ENCODE results near the gene FAM83G.
"Not testable (repeated sequence)": the region's sequence is repeated elsewhere in the genome, so short reads cannot be mapped to it uniquely, and the experiment has no call there.

Gene FAM83G

DNA sequence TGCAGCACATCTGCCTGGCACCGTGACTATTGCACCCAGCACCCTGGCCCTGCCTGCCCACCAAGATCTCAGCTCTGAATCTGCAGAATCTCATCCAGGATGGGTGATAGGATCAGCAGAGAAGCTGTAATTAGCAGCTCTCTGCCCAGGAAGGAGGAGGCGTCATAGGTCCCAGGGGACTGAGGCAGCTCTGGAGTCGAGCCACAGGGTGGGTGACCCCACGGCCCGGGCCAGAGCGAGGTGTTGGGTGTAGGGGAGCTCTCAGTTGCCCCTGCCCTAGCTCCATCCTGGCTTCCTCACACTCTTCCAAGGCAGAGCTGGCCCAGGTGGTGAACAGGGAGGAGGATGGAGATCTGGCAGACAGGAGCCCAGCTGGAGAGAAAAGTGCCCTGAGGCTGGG is 18.2 kb upstream of the FAM83G start:
- no peak for DNase-seq (ENCODE audit: low spot score)

DNA sequence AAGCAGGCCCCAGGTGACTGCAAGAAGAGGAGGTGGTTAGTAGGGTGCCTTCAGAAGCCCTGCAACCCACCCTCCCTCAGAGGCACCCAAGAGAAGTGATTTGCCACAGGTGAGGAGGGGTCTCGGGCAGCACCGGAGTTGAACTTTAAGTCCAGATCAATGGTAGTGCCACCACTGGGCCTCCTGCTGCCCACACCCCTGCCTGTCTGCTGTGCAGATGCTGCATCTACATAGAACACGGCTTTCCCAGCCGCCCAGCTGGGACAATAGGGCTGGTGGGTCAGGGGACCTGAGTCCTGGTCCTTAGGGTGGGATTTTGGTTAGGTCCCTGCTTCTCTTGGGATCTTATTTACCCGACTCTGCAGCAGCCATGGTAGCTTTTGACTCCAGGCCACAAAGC is 17.6 kb upstream of the FAM83G start:
- DNase-seq (ENCODE audit: low spot score) = no peak

DNA sequence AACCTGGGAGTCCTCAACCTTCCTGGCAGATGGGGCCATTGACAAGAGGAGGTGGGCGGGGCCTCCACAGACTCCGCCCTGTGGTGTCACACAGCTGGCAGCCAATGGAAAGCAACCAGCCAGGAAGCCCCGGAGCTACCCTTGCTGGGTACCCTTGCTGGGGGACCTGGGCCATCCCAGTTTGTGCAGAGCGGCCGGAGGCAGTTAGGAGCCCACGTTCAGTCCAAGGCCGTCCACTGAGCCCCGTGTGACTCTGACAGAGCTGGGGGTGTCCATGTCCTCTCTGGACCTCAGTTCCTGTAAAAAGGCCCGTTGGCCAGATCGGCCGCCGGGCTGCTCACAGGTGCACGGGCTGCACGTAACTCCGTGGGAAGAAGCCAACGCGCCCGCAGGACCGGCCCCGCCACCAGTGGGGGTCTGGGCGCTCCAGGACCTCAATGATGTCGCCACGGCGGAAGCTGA is 17.1 kb upstream of the FAM83G start:
- no peak for DNase-seq (ENCODE audit: low spot score)

DNA sequence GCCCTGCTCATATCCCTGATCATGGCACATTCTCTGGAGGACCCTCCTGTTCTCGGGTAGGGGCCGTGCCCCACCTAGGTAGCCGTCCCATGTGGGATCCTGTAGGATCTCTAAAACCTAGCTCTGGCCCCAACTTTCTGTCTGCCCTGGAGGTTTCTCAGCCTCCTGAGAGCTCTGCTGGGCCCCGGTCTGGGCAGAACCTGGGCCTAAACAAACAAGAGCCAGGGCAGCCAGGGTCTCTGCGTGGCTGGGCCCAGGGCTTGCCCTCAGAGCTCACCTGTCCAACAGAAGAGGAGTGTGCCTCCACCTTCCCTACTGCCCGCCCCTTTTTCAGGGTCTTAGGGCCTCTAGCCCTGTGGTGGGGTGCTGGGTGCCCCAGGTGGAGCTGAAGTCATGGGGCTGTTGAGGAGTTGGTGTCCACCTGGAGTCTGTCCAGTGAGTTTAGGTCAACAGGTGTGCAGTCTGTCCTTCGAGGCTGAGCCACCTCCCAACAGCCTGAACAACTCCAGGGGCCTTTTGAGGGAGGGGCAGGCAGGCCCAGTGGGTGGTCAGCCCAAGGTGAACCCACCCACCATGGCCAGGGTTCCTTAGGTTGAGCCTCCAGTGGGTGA is 16.6 kb upstream of the FAM83G start:
- not testable (repeated sequence) for DNase-seq (ENCODE audit: low spot score)

DNA sequence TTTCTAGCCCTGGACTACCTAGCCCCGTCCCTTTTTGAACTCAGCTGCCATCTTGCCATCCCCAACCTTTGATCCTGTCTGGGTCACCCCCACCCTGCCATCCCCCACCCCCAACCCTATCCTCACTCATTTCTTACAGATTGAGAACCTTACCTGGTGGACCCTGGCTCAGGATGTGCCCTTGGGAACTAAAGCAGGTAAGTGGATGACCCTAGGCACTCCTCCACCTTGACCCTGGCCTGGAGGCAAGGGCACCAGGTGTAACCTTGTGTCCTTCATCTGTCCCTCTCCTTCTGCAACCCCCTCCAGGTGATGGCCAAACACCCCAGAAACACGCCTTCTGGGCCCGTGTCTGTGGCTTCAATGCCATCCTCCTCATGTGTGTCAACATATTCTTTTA is 15.5 kb upstream of the FAM83G start:
- DNase-seq (ENCODE audit: low spot score) = no peak

DNA sequence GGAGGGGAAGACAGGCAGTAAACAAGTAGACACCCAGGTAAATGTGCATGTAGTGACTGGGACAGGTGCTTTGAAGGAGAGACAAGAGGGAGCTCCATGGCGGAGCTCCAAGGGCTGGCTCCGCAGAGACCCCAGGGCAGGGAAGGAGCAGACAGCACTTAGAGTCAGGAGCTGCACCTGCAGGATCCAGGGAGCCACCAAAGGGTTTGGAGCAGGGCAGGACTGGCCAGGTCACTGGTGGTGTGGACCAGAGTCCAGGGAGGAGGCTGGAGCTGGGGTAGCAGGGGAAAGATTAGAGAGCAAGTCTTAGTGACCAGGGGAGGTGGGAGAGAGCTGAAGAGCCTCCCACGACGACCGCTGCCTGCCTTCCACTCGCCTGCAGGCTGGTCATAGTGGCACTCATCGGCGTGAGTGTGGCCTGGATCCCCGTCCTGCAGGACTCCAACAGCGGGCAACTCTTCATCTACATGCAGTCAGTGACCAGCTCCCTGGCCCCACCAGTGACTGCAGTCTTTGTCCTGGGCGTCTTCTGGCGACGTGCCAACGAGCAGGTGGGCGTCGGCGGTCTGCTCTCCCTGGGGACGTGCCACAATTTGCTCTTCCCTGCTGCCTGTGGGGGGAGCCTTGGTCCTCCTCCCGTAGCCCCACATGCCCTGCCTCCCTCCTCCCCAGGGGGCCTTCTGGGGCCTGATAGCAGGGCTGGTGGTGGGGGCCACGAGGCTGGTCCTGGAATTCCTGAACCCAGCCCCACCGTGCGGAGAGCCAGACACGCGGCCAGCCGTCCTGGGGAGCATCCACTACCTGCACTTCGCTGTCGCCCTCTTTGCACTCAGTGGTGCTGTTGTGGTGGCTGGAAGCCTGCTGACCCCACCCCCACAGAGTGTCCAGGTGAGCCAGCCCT is 14.7 kb upstream of the FAM83G start:
- DNase-seq (ENCODE audit: low spot score) = no peak

DNA sequence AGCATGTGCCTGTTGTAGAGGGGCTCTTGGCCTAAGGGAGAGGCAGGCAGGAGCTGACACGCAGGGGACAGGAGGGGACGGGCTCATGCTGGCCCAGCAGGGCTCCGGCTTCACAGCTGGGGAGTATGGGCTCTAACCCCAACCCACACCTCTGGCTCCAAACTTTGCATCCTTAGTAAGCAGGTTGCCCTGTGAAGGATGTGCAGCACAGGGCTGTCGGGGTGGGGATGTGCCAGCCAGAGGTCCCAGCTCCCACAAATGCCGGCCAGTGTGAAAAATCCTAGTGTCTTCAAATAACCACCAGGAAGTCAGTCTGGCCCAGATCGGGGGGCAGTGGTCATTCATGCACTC is 14.0 kb upstream of the FAM83G start:
- no peak for DNase-seq (ENCODE audit: low spot score)

DNA sequence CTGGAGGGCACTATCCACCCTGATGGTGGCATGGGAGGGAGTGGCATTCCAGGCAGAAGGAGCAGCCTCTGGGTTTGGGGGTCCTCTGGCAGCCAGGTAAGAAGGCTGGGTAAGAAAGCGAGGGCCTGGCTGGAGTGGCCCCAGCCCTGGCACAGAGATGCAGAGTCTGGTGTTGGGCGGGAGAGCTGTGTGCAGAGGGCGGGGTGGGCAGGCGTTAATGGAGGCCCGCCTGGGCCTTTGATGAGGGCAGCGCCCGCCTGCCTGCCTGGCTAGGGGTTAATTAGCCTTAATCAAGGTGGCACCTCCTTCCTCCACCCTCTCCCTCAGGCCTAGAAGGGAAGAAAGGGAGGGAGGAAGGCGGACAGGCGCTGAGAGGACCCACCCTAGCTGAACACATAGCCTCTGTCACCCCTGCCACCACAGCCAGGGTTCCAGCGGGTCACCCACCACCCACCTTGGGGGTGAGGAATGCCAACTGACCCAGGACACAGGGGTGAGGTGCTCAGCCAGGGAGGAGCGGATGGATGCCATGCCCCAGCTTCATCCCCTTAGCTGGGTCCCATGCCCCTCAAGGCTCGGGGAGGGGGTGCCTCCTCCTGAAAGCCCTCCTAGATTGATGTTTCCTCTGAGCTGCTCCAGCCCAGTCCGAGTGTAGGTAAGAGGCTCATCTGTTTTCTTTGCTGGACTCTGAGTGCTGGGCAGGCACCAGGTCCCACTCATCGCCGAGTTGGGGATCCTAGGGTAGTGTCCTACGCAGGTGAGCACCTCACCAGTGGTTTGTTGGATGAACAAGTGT is 13.4 kb upstream of the FAM83G start:
- no peak for DNase-seq (ENCODE audit: low spot score)

DNA sequence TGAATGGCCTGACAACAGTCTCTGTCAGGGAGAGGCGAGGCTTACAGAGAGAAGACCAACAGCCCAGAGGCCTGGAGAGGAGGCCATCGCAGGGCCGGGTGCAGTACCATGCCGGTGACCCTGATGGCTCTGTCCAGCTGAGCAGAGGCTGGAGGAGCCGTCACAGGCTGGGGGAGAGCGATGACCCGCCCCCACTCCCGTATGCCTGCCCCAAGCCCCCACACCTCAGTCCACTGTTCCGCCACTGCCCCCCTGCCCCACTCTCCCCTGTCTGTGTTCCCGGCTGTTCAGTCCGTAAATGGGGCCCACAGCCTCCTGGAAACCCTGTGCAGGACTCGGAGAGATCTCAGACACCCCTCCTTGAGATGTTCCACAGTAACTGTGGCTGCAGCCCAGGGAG is 12.8 kb upstream of the FAM83G start:
- DNase-seq (ENCODE audit: low spot score) = no peak

DNA sequence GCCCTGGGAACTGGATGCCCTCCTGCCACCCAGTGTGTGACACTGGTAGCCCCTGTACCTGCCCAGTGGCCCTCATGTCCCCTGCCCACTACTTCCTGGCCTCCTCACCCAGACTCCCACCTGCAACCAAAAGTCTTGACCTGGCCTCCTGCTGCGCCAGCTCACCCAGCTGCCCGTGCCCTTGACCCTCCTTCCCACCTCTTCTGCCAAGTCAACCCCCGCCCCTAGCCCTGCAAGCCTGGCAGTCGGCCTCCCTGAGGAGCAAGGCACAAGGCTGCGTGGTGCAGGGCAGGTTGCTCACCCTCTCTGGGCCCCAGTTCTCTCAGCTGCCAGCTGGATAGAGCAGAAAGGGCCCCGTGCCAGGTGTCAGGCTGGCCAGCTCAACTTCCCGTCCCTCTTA is 12.3 kb upstream of the FAM83G start:
- DNase-seq (ENCODE audit: low spot score) = no peak

DNA sequence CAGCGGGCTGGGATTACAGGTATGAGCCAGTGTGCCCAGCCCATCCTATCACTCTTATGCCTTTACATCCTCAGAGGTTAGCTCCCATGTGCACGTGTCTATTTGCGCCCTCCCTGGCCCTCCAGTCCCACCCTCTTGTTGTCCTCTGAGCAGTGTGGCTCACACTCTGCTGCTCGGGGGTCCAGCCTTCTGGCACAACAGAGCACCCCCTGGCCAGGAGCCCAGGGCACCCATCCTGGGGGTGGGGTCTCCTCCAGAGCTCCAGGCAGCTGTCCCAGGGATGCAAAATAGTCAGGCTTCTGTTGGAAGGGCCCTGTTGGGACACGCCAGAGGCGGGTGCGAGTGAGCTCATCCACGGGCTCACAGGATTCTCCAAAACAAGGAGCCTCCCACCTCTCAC is 11.7 kb upstream of the FAM83G start:
- DNase-seq (ENCODE audit: low spot score) = no peak

DNA sequence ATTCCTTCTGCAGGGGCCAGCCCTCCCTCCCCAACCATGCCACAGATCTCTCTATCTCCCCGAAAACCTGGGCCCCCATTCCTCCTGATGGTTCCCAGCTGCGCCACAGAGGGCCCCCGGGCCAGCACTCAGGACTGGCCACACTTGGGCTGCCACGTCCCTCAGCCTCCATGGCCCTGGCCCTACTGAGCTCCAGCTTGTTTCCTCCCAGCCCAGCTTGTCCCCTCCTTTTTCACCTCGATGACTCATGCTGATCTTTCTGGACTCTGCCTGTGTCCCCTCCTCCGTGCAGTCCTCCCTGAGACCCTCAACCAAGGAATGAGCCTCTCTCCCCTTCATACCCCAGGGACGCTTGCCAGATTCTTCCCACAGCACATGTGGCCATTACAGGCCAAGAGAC is 10.9 kb upstream of the FAM83G start:
- no peak for DNase-seq (ENCODE audit: low spot score)

DNA sequence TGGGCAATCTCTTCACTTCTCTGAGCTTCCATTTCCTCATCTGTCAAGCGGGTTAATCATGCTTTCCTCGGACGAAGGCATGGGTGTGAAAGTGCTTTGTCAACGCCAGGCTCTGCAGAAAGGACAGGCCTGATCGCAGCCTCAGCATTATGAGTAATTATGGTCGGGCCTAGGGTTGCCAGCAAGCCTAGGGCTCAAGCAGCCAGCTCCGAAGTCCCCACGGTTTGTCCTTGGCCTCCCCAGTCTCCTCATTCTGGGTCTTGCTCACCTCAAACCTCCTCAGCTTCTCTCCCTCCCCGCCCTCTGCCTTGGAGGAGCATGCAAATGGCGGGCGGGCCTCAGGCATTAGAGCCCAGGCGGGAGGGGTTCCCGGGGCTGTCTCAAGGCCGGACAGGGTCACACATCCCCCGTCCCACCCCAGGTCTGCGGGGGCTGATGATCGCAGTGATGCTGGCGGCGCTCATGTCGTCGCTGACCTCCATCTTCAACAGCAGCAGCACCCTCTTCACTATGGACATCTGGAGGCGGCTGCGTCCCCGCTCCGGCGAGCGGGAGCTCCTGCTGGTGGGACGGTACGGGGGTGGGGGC is 10.2 kb upstream of the FAM83G start:
- DNase-seq (ENCODE audit: low spot score) = no peak

DNA sequence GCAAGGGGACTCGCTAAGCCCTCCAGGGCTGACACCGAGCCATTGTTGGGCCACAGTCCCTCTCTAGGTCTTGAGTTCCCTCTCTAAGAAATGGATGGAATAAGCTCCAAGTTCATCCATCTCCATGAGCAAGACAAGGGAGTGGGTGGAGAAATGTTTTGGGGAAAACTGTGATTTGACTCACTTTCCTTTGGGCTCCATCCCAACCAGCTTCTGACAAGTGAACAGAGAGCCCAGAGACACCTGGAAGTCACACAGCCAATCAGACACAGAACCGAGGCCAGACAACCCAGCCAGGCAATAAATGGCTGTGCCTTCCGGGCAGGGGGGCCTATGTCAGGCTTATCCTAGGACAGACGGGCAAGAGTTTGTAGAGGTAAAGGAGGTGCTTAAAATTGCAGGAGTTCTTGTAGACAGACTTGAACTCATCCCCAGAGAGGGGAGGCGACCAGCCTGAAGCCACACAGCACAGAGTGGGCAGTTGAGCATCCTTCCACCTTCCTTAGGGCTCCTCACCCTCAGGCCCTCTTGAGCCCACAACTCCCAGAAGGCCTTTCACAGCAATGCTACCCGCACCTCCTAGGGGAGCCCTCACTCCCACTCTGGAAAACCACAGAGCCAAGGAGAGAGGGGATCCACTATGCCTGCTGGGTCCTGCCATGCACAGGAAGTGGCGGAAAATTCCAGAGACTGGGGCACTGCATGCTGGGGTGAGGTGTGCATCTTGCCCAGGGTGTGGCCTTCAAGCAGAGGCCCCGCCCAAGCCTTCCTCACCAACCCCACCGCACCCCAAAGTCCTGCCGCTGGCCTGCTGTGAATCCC is 9.5 kb upstream of the FAM83G start:
- DNase-seq (ENCODE audit: low spot score) = no peak

DNA sequence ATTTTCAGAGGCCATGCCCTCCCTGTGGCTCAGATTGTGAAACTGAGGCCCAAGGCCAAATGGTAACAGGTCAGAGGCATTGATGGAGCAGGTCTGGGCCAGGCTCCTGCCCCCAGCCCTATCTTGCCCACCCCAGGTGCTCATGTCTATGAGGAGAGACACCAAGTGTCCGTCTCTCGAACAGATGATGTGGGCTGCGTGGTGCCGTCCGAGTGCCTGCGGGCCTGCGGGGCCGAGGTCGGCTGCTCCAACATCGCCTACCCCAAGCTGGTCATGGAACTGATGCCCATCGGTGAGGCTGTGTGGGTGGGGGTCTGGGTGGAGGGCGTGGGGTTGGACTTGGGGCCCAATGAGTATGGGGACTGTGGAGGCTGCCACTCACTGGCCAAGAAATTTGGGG is 8.7 kb upstream of the FAM83G start:
- no peak for DNase-seq (ENCODE audit: low spot score)

DNA sequence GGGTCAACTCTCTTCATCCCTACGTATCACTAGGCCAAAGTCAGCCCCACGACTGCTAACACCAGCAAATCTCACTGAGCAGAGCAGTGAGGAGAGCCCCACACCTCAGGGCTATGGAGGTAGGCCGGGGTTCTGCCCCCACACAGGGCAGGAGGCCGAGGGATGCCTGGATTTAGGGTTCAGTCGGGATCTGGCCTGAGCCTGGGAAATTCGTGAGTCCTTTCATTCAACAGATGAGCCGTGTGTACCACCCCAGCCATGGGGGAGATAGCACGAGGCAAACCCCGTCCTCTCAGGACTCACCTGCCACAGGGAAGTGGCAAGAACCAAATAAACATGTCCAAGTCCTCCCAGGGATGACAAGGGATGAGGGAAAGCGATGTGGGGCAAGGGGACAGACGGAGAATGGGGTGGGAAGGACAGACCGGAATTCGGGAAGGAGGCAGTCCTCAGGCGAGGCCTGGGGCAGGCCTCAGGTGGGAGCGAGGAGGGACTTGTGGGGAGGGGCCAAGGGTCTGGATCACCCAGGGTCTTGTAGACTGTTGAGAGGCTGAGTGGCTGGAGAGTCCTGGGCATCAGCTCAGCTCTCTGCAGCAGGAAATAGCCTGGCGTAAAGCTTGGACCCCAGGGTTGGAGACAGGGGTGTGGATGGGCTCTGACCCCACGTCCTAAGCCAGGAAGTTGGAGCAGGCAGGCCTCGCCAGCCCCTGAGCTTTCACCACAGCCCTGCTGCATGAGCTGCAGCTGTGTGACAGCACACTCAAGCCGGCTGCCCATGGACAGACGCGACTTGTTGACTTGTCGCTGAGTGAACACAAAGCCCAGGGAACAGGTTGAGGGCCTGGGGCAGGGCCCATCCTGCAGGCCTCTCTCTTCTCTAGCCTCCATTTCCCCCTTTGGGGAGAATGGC is 7.9 kb upstream of the FAM83G start:
- no peak for DNase-seq (ENCODE audit: low spot score)

DNA sequence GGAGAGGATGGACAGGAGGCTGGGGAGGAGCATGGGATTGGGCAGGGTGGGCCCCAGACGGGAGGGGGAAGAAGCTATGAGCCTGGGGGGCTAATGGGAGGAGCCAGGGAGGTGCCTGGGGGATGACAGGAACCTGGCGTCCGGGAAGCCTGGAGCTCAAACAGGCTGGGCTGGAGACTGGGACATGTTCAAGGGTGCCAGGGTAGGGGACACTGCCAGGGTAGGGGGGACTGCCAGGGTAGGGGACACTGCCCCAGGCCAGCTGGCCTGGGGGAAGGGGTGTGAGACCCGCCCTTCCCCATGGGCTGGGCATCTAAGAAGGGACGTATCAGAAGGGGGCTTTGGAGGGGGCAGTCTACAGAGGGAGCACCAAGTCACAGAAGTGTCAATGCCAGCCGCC is 7.0 kb upstream of the FAM83G start:
- no peak for DNase-seq (ENCODE audit: low spot score)

DNA sequence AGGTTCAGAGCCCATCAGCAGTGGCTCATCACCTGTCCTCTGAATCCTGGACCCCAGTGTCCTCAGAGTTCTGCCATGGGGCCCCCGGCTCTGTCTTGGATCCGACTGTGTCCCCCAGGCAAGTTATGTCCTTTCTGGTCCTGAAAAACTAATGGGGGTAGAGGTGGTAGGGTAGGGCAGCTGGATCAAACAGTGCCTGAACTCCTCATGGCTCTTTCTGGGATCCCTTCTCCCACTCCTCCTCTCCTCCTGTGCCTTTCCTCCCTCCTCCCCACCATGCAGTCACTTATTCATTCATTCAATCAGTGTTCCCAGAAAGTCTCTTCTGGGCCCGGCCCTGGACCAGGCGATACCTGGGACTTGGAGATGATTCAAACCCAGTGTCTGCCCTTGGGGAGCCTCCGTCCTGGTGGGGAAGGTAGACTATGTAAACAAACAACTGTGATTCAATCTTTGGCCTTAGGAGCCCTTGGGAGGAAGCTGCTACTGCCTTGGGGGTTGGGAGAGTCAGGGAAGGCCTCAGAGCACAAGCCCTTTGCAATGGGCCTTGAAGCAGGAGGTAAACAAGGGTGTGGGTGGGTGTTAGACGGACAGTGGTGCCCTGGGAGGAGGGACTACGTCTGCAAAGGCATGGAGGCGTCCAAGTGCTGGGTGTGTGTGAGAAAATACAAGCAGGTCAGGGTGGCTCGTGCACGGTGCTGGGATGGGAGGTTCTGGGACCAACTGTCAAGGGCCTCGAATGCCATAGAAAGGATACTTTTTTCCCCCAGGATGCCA is 6.4 kb upstream of the FAM83G start:
- DNase-seq (ENCODE audit: low spot score) = no peak

DNA sequence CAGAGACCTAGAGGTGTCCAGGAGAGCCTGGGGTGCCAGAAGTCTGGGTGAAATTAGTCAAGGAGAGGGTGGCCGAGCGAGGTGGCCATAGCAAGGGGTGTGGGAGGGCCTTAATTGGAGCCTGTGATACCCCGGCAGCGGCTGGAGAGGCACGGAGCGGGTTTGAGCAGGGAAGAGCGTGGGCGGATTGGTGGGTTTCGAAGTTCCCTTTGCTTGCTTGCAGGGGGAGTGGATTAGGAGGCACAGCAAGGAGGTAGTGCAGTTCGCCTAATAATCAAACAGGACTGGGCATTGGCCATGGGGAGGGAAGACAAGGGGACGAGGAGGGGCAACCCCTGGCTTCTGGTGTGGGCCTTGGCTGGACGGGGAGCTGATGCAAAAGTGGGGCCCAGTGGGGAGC is 5.4 kb upstream of the FAM83G start:
- no peak for DNase-seq (ENCODE audit: low spot score)

DNA sequence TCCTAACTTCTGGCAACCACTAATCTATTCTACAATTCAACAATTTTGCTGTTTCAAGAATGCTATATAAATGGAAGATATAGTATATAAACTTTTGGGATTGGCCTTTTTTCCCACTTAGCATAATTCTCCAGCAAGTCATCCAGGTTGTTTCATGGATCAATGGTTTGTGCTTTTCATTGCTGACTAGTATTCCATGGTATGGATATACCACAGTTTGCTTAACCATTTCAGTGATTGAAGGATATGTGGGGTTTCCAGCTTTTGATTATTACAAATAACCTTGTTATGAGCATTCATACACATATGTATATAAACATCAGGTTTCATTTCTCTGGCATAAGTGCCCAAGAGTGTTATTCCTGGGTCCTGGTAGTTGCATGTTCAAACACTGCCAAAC is 2.1 kb upstream of the FAM83G start:
- DNase-seq (ENCODE audit: low spot score) = no peak

All from kidney capillary endothelial cell (primary cell).